CD4-positive, alpha-beta T cell treated with Interleukin-10 for 1 hour (primary cell): ENCODE results near the gene FARS2.

ENCODE experiments used
- DNase-seq: peaks from one replicate; pipeline ENCODE4 v3.0.0-alpha.2; 2020

Gene FARS2

DNA sequence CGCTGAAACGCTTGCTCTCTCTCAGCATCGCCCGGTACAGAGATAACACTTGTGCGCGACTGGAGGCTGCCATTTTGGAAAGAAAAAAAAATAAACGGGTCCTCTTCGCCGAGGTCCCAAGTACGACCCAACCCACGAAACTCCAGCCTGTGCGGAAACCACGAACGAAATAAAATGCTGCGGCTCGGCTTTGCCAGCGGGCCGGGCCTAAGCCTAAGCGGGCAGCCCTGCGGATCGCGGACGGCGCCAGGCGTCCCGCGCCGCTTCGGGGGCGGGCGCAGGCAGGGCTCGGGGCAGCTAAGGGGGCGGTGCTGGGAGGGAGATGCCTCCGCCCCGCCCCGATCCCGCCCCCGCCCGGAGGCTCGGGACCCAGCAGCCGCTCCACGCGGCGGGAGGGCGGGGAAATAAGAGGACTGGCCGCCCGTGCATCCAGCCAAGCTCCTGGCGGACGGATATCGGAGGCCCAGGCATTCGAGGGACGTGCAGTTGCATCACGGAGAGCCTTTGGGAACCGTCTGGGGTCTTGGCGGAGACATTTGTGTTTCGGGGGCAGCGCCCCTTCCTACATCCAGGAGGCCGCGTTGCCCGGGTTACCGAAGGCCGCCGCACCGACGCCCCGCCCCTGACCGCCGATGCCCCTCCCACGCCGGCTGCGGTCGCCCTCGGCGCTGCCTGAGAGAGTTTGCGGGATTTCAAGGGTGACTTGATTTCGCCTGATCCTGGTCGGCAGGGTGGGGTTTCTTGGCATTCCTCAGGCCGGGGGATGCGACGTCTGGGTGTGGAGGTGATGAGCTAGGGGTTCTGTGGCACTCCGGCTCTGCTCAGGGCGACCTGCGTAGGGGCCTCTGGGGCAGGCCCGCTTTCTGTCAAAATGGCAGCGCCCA, at the start of gene FARS2, which contains the start of gene LYRM4:
TSS of gene FARS2 (plus strand) at position 853 of the 884 bp plus-strand sequence.
TSS of gene LYRM4 (minus strand) at position 290 of the 884 bp plus-strand sequence. CDS start at position 73, 217 bp downstream.
- DNase-seq = peak; percentile 92

DNA sequence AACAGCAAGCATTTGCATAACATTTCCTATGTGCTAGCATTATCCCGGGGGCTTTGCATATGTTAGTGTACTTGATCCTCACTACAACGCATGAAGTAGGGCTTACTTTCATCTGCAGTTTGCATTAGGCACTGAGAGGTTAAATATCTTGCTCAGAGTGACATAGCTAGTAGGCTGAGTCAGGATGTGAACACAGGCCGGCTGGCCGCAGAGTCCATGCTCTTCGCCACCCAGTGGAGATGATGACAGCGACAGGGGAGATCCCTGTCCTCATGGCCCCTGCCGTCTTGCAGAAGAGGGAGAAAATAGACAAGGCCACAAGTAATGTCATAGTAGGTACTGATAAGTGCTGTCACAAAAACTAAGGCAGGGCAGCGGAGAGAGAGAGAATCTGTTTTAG, 47.5 kb upstream of the FARS2 start:
- no peak for DNase-seq

DNA sequence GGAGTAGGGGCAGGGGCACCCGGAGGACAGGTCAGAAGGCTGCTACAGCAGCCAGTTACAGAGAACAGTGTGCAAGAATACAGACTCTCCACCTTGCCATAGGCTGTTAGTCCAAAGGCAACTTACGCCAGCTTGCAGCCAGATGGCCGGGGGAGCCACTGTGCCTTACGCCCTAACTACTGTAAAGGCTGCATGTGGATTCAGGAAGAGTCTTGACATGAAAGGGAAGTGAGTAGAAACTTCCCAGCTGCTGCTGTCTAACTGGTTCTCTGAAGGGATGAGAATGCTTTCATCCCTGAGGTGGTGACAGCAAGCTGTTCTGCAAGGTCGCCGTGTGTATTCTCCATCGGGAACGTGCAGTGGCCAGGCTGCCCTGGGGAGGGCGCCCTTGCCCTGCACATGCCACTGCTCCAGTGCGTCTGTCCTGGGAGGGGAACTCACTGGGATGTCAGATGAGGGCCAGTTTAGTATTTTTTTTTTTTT, 46.7 kb upstream of the FARS2 start:
- peak; percentile 4 for DNase-seq

DNA sequence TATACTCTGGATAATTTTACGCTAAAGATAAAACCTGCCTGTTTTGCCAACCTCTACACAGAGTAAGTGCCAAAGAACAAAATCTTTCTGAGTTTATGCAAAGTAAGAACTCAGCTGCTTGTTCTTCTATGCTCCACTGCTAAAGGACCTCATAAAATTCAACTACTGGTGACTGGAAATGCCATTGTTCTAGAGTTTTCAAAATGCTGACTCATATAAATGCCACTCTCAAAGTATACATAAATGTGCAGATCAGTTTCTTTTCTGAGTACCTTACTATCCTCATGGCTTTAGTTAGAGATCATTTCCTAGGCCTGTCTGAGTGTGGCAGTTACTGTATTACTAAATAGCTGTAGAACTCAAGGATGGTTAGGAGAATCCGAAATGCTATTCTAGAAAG, 46.2 kb upstream of the FARS2 start:
- no peak for DNase-seq

DNA sequence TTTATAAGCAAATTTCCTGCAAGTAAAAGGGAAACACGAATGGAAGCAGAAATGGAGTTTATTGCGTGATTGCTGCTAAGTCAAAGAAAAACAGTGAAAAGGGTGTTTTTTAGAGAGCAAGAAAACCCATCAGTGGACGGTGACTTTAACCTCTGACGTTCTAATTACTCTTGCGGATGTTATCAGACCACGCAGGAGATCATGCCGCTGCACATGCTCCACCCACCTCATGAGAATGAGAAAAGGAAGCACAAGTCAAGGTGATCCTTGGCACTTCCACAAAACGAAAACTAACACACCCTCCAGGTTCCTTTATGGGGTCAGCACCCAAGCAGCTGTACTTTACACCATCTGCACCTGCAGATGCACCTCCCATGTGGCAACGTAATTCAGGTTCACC, 45.5 kb upstream of the FARS2 start:
- no peak for DNase-seq

DNA sequence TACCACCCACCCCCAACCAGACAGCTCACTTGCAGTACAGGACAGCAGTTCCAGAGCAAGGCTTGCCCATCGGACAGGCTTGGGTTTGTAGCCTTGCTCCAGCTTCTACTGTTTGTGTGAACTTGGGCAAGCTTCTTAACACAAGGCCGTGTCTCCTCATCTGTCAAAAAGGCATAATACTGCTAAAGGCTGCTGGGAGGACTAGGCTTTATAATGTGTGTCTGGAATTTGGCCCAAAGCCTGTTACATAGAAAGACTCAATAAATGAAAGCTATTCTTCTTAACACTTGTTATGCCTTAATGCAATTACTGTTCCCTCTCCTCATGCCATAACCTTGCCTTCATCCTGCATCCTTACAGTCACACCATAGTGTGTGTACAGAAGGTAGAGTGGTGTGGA, 44.0 kb upstream of the FARS2 start:
- no peak for DNase-seq

DNA sequence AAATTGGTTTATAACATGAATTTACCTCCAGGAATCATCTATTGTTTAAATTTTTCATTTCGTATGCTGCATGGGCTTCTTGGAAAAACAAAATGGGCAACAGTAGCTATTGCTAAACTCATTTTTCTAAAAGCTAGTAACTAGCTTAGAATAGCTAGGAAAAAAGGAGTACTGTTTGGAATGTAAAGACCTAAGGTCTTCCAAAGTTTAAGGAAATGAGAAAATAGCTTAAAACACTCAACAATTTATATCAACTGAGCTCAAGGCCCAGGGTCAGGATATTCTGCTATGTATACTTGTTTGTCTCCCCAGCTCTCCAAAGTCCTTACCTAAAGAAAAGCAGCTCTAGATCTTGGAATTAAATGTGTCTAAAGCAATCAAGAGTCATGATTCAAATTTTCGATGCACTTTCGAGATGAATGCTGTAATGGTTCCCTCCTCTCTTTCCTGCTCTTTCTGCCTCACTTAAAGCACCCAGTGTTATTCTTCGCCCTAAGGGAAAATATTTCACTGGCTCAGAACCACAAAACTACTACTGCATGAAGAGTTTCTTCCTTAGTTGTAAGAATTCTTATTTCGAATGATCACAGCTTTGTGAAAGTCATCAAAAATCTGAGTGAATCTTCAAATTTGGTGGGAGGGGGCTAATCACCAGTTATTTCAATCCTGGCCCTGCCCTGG, 42.2 kb upstream of the FARS2 start:
- DNase-seq = no peak

DNA sequence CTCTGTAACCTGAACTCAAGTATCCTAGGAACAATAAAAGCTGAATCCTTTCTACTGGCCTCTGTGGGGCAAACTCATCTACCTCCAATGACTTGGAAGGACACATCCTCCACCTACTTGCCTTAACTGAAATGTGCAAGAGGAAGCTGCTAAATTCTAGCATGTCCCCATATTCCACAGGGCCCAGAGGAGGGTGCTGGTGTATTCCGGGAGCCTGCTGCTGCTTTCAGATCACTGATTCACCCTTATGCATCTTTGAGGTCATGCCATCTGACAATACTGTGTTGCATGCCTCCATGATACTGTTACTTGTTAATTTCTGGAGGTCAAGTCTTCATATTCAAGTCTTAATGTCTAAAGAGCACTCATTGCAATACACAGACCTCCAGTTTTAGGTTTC, 40.9 kb upstream of the FARS2 start:
- no peak for DNase-seq

DNA sequence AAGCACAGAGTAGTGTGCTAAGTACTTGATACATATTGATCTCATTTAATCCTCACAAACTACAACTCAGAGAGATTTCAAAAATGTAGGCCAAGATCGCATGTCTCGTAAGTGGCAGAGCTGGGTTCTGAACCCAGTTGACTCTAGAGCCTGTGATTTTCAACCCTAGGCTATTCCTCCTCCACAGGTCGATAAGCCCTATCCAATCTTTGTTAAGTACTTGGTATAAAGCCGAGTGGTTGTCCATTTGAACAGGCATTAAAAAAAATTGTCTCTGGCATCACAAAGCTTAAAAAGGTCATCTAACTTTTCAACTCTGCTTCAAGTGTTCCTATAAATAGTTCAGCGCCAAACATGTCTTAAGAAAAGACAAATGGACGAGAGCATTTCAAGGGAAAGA, 38.0 kb upstream of the FARS2 start:
- no peak for DNase-seq

DNA sequence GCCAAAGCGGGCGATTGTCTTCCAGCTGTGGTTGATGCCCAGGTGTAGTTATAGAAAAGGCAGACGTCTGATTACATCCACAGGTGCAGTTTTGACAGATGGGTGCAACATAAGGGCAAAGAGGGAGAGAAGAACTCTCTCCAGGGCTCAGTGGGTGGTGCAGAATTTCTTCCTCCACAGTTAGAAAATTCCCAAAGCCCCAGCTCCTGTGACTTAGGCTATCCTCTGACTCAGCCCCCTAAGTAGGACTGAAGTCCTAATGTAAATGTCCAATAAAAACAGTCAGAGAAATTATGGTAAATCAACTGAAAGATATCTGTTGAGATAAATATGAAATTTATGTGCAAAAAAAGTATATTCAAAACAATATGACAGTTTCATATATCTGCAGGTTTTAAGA, 32.0 kb upstream of the FARS2 start:
- no peak for DNase-seq

DNA sequence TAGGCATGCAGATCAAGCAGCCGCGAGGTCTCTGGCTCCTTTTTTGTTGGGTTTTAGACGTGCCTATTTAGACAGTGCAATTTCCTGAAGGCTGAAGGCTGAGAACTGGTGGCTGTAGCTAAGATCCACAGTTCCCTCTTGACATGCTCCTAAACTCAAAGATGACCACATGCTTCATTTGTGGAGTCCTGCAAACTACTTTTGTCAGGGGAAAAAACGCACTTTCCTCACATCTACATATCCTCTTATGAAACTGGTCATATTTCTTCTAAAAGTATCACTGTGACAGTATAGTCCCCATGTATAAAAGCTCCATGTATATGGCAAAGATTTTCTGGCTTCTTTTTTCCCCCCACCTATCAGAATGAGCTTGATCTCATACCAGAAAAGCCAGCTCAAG, 31.2 kb upstream of the FARS2 start:
- no peak for DNase-seq

DNA sequence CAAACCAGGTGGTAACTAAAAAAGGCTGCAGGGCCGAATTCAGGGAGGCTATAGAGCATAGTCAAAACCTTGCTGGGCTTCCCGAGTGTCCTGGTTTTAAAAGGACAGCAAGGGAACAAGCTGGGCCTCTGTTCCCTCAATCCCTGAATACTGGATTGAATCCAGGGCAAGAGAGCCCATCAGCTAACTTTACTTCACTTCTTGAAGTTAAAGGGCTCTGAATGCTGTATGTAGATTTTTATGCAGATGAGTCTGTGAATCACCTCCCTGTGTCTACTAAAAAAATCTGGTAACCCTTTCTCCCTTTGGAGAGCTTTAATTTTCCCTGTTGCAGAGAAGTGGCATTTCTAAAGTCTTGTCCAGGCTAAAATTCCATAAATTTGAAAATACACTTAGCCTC, 30.0 kb upstream of the FARS2 start:
- no peak for DNase-seq

DNA sequence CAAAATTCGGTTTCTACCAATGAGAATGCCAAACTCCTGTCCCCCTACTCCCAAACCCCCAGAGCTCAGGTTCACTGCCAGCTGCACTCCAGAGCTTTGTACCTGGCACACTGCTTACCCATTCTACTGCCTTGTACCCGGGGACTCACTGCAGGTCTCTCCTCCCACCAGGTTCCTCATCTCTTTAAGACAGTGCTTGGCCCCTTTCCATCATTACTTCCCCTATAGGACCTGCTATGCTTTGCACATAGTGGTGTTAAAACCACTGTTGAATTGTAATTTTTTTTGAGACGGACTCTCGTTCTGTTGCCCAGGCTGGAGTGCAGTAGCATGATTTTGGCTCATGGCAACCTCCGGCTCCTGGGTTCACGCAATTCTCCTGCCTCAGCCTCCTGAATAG, 26.4 kb upstream of the FARS2 start:
- no peak for DNase-seq

DNA sequence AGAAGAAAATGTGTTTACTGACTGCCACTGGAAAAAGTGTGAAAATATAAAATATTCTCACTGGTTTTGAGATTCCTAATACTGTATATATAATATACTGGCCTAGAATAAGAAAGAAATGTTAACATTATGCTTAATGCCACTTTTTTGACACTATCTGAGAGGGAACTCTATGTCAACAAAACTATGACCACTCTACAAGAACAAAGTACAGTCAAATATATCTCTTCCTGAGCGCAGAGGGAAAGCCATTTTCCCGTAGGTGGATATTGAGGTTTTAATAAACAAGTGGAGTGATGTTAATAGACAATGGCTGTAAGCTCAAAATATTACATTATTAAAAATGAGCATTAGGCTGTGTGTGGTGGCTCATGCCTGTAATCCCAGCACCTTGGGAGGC, 25.5 kb upstream of the FARS2 start:
- DNase-seq = no peak

DNA sequence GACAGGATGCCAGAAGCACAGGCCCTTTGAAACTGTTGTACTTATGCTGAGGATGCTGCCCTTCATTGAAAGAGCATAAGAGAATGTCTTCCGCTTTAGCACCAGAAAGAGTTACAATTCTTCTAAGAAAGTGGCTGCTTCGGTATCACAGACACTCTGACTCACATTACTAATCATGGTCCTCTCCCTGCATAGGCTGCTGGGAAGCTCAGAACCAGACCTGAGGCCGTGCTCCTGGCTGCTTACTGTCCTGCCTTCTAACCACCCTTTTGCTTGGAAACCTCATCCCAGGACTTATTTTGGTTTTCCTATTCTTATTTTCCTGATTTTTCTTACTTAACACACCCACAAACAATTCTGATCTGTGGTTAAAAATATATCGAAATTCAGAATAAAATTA, 23.5 kb upstream of the FARS2 start:
- DNase-seq = no peak

DNA sequence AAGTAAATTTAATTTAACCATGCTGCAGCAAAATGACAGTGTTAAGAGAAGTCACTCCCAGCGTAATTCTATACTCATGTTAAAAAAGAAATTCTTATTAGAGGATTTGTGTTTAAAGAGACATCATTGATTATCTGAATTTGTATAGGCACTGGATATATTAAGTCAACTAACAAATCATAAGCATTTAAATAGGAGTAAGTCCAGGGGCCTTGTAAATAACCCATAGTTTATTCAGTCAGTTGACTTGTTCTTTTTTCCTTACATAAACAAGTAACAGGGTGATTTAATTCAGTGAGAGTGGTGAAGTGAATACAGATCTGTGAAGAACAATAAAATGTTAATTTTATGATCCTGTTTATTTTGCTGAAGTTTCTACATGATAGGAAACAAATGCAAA, 23.0 kb upstream of the FARS2 start:
- DNase-seq = no peak

DNA sequence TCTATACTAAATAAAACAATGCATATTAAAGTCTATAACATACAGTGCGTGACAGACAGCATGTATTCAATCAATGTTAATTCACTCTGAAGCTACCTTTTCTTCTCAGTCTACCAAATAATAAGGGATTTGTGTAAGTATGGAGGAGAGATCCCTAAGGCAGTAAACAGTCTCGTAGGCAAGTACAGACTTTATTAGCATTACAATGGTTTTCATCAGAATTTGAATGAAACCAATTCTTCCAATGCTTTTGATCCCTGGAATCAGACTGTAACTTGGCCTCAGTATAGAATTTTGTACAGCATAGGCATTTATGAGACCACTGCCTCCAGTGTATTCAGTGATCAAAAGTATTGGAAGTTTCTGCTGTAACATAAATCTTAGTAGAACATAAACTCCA, 20.1 kb upstream of the FARS2 start:
- DNase-seq = no peak

DNA sequence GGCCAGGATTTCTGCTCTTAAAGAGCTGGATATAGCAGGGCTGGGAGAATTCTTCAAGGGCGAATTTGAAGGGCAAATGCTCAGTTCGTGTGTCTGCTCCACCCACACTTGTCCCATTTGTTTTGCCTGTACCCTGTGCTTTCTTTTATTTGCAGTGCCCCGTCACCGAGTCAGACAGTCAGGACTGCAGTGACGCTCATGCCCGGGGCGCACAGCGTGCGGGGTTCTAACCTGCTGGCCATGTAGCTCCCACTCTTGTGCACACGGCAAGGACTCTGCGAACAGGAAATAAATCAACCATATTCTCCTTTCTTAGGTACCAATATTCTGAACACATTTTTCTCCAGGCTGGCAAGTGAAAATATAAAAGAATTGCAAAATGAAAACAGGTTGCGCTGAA, 18.2 kb upstream of the FARS2 start:
- no peak for DNase-seq

DNA sequence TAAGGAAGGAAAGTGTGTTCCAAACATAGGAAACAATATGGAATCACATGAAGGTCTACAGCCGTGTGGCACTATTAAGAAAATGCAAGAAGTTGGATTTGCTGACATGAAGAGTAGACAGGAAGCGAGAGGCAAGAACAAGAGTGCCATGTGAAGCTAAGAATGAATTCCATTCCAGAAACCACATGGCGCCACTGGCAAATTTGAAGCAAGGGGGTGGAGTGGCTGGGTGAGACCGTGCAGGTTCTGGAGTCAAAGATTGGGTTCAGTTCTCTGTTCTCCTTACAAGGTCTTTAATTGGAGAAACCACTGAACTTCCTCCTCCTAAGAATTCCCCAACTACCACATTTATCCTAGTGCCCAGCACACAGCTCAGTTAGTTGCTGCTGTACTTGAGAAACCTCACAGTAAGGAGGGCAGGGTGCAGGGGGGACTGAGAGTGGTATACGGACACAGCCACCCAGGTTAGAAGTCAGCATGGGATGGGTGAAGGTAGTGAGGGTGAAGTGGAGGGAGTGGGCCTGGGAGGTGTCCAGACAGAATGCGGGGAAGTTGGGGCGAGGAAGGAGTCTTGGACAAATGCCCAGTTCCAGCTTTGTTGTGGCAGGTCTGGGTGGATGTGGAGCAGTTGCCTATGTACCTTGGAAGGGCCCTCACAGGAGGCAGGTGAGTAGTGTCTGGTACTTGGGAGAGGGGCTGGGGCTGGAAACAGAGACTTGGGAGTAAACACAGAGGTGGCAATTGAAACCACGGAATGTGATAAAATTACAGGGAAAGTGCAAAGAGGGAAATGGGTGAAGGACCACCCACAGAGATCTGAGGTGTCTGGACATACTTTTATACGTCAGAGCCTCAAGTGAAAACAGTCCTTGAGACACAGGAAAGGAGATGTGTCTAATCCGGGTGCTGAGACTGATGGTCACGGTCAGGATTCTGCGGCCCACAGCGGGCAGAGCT, 14.9 kb upstream of the FARS2 start:
- DNase-seq = no peak

DNA sequence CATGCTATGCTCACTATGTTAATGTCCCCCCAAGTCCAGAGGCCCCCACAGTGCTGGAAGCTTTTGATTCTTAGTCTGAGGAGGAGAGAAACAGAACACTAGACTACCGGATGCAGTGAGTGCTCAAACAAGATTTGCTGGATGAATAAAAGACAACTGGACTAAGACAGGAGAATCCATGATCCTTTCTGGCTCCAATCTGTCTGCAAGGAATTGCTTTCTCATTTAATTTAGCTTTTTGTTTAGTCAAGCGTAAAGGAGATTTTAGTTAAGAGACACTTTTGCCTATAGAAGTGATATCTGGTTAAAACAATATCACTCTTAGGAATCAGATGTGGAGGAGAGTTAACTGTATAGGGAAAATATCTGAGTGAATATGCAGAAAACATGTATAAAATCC, 14.1 kb upstream of the FARS2 start:
- DNase-seq = no peak

DNA sequence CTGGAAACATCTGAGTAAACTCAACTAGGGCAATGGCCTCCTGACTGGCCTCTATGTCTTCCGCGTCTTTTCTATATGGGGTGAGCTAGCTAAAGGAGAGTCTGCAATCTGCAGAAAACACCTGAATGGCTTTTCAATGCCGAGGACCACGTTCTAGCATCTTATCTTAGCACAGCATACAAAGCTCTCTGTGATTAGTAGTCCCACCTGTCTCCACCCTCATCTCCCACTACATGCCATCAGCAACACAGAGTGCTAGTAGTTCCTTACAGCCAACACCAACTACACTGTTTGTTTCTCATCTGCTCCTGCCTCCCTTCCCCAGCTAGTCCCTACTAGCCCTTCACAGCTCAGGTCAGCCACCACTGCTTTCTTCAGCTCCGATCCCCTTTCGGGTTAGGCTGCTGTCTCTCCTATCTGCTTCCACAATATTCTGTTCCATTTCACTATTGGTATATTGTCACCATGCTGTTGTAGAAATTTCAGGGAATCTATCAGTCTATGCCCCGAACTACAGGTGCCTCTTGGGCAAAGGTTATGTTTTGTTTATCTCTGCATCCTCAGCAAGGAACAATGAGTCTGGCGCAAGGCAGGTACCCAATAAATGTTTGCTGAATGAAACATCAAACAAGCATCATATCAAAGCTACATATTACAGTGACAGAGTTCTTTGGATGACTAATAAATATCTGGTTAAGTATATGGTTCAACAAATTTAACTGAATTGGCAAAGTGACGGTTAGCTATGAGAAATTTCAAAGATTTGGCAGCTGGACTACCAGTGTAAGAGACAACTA, 12.8 kb upstream of the FARS2 start:
- DNase-seq = no peak

DNA sequence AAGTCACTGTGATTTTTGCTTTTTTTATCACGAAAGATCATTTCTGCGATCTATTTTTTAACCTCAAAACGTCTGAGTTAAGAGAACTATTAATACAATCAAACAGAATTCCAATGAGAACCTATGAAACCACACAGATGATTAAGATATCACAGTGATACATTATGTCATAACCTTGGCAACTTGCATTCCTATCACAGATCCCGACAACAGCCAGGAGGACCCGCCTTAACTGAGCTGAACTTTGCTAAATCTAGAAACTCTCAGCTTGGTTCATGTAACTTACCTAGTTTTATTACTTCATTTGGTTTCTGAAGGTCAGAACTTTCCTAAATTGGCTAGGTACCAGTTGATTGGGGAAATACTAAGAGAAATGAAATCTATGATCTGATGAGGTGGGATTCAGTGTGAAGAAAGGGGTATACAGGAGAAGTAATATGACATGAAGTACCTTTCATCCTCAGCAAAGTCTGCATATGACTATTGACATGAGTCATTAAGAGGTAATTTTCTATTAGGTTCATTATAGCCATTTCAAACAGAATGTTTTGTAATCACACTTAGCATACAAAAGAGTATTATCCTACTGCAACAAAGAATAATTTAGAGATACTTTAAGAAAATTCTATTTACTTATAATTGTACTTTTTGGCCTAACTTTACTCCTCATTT, 11.7 kb upstream of the FARS2 start:
- no peak for DNase-seq
